AG20443 (cell line): ENCODE data around the gene ATPAF1.

ENCODE experiments used
- DNase-seq: peaks from one replicate; pipeline ENCODE4 v3.0.0; 2012; ENCODE audit warnings: low spot score, mixed read lengths

The ATPAF1 gene

GRCh38 chr1:46615088-46615487 is 53.1 kb downstream of the ATPAF1 start:
- DNase-seq: no peak

- DNase-seq: no peak
Observed at GRCh38 chr1:46614604-46614984, 53.6 kb downstream of the ATPAF1 start.

- DNase-seq: peak; percentile 87
Observed at GRCh38 chr1:46613661-46614603, 54.2 kb downstream of the ATPAF1 start.

- no peak for DNase-seq
Observed at GRCh38 chr1:46612937-46613660, 55.1 kb downstream of the ATPAF1 start.

GRCh38 chr1:46611691-46612221 is 56.4 kb downstream of the ATPAF1 start:
- no peak for DNase-seq

- peak; percentile 17 for DNase-seq
Observed at GRCh38 chr1:46607345-46608130, 60.6 kb downstream of the ATPAF1 start.

GRCh38 chr1:46606255-46606965 is 61.8 kb downstream of the ATPAF1 start:
- DNase-seq: no peak

GRCh38 chr1:46605232-46605631 is 62.9 kb downstream of the ATPAF1 start:
- no peak for DNase-seq

- peak; percentile 100 for DNase-seq
Observed at GRCh38 chr1:46603858-46604549, 64.2 kb downstream of the ATPAF1 start, which contains the start of gene MKNK1. Gene MKNK1, minus strand, starts transcription at chr1:46604268. Its CDS starts 20,941 bp downstream, at chr1:46583327.

GRCh38 chr1:46603481-46603857 is 64.7 kb downstream of the ATPAF1 start:
- DNase-seq: no peak

- no peak for DNase-seq
Observed at GRCh38 chr1:46601257-46602007, 66.7 kb downstream of the ATPAF1 start.

GRCh38 chr1:46599059-46599970 is 68.8 kb downstream of the ATPAF1 start:
- no peak for DNase-seq

- no peak for DNase-seq
Observed at GRCh38 chr1:46596846-46597245, 71.3 kb downstream of the ATPAF1 start.

GRCh38 chr1:46596036-46596435 is 72.1 kb downstream of the ATPAF1 start:
- DNase-seq: no peak

- DNase-seq: peak; percentile 34
Observed at GRCh38 chr1:46595127-46595526, 73.0 kb downstream of the ATPAF1 start.

GRCh38 chr1:46594063-46594462 is 74.1 kb downstream of the ATPAF1 start:
- no peak for DNase-seq

- no peak for DNase-seq
Observed at GRCh38 chr1:46592823-46593222, 75.3 kb downstream of the ATPAF1 start.

GRCh38 chr1:46589529-46589928 is 78.6 kb downstream of the ATPAF1 start:
- no peak for DNase-seq

GRCh38 chr1:46587069-46587468 is 81.1 kb downstream of the ATPAF1 start:
- no peak for DNase-seq
